ENCODE results near the gene TLE1. TPM values are rescaled to one million over a fixed set of nuclear protein-coding genes. Genes with fewer than 3 reads are reported as not detected.

The TLE1 gene
- total and polyA plus RNA-seq, 10 of the 15 experiments (the other 5 are each of a cell fraction or from before 2014, with no cell fraction given): 0.04 to 0.23 (median 0.10) TPM; not detected in 6

- intact Hi-C loops (cut with micrococcal nuclease; ENCODE audit: unreplicated experiment) (no loop called here), in situ Hi-C loops (cut with MboI) (no loop called here)
- no peak overlapping the region for H3K4me3 ChIP-seq
- no peak for ATAC-seq
- no peak for DNase-seq (ENCODE audit: low read depth, low spot score)
- H3K9me3 ChIP-seq (replicated peaks; ENCODE audit: control insufficient read depth, insufficient read depth, low read length): no peaks in the 10 kb centered on the region
- POLR2A ChIA-PET: no interaction called here
- no peaks in the 10 kb centered on the region for H3K79me2 ChIP-seq (ENCODE audit: control insufficient read depth, insufficient read depth, low read length)
- H3K27ac ChIP-seq (ENCODE audit: control insufficient read depth, insufficient read depth): no peak overlapping the region
- H4K20me1 ChIP-seq (ENCODE audit: control insufficient read depth, insufficient read depth): no peaks in the 10 kb centered on the region
- H3K27me3 ChIP-seq (replicated peaks in 1 of 2; ENCODE audit: control insufficient read depth in 2 of 2, insufficient read depth in 2 of 2, low read length in 1 of 2): no peaks in the 10 kb centered on the region
- TF ChIP-seq, protein P1, sequence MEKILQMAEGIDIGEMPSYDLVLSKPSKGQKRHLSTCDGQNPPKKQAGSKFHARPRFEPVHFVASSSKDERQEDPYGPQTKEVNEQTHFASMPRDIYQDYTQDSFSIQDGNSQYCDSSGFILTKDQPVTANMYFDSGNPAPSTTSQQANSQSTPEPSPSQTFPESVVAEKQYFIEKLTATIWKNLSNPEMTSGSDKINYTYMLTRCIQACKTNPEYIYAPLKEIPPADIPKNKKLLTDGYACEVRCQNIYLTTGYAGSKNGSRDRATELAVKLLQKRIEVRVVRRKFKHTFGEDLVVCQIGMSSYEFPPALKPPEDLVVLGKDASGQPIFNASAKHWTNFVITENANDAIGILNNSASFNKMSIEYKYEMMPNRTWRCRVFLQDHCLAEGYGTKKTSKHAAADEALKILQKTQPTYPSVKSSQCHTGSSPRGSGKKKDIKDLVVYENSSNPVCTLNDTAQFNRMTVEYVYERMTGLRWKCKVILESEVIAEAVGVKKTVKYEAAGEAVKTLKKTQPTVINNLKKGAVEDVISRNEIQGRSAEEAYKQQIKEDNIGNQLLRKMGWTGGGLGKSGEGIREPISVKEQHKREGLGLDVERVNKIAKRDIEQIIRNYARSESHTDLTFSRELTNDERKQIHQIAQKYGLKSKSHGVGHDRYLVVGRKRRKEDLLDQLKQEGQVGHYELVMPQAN (conservative IDR thresholded peaks at IDR 0.05): no peak
- no peak for TF ChIP-seq SUZ12 (IDR thresholded peaks at IDR 0.05; ENCODE audit: unreplicated experiment)
- TF ChIP-seq SMC3 (IDR thresholded peaks at IDR 0.05; ENCODE audit: borderline replicate concordance, low read length): no peak
- no peak for TF ChIP-seq YBX1 (IDR thresholded peaks at IDR 0.05)
- TF ChIP-seq WRNIP1 (IDR thresholded peaks at IDR 0.05; ENCODE audit: borderline replicate concordance, low read depth, low read length): no peak
- no peak for TF ChIP-seq JUNB (IDR thresholded peaks at IDR 0.05)
- no peak for TF ChIP-seq SREBF2 (IDR thresholded peaks at IDR 0.05; ENCODE audit: low read length)
- TF ChIP-seq NFYB (IDR thresholded peaks at IDR 0.05; ENCODE audit: insufficient read depth, low read depth, low read length): no peak
- TF ChIP-seq BHLHE40 (IDR thresholded peaks at IDR 0.05; ENCODE audit: borderline replicate concordance in 1 of 2, low read depth in 2 of 2, low read length in 1 of 2): no peak
- TF ChIP-seq JUND (IDR thresholded peaks at IDR 0.05; ENCODE audit: low read depth, low read length): no peak
- TF ChIP-seq, protein P2, sequence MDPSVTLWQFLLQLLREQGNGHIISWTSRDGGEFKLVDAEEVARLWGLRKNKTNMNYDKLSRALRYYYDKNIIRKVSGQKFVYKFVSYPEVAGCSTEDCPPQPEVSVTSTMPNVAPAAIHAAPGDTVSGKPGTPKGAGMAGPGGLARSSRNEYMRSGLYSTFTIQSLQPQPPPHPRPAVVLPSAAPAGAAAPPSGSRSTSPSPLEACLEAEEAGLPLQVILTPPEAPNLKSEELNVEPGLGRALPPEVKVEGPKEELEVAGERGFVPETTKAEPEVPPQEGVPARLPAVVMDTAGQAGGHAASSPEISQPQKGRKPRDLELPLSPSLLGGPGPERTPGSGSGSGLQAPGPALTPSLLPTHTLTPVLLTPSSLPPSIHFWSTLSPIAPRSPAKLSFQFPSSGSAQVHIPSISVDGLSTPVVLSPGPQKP (IDR thresholded peaks at IDR 0.05; ENCODE audit: low read depth, low read length): no peak
- TF ChIP-seq PAX8 (IDR thresholded peaks at IDR 0.05): no peak
- no peak for TF ChIP-seq CBX3 (IDR thresholded peaks at IDR 0.05; ENCODE audit: borderline replicate concordance, low read depth)
- TF ChIP-seq E2F8 (IDR thresholded peaks at IDR 0.05; ENCODE audit: low read depth, partially characterized antibody): no peak
- no peak for TF ChIP-seq RBBP5 (conservative IDR thresholded peaks at IDR 0.05)
- no peak for TF ChIP-seq FOXM1 (IDR thresholded peaks at IDR 0.05; ENCODE audit: low read depth, low read length)
- no peak for TF ChIP-seq ZNF24 (IDR thresholded peaks at IDR 0.05)
- TF ChIP-seq MEF2A (IDR thresholded peaks at IDR 0.05; ENCODE audit: insufficient read depth, low read depth, low read length): no peak
- no peak for TF ChIP-seq RFX5 (IDR thresholded peaks at IDR 0.05; ENCODE audit: low read depth, low read length)
- no peak overlapping the region for H3K4me2 ChIP-seq (ENCODE audit: control insufficient read depth, insufficient read depth)
- no peaks in the 10 kb centered on the region for H3K4me1 ChIP-seq (ENCODE audit: control insufficient read depth, insufficient read depth, low read length)
- no peak overlapping the region for H2AFZ ChIP-seq (ENCODE audit: control insufficient read depth, low read depth, low read length)
- no peaks in the 10 kb centered on the region for H3K36me3 ChIP-seq (ENCODE audit: control insufficient read depth in 2 of 2, insufficient read depth in 2 of 2, low read length in 1 of 2)
- 75% methylated on average over 10 of the region's 10 CpGs for WGBS (ENCODE audit: insufficient coverage, insufficient replicate concordance, low lambda C conversion rate, missing lambda C conversion rate)
- CTCF ChIA-PET: no interaction called here
- SMC1A ChIA-PET (ENCODE audit: uncharacterized antibody, unreplicated experiment): no interaction called here
- FAIRE-seq: no peak
- RAD21 ChIA-PET (ENCODE audit: unreplicated experiment): no interaction called here
- no peak overlapping the region for H3K9ac ChIP-seq (ENCODE audit: control insufficient read depth, insufficient read depth, low read length)
- no TSS peak for BruUV-seq (replicated peaks)
These were observed 93.3 kb downstream of the TLE1 start for GRCh38 chr9:81595887-81596543.

All from GM12878 (cell line).